Measurements from ENCODE around the gene AP3B1.

AP3B1 gene

GRCh38 chr5:77960305-77960704, 334.2 kb downstream of the AP3B1 start:
- DNase-seq, result no peak

DNA sequence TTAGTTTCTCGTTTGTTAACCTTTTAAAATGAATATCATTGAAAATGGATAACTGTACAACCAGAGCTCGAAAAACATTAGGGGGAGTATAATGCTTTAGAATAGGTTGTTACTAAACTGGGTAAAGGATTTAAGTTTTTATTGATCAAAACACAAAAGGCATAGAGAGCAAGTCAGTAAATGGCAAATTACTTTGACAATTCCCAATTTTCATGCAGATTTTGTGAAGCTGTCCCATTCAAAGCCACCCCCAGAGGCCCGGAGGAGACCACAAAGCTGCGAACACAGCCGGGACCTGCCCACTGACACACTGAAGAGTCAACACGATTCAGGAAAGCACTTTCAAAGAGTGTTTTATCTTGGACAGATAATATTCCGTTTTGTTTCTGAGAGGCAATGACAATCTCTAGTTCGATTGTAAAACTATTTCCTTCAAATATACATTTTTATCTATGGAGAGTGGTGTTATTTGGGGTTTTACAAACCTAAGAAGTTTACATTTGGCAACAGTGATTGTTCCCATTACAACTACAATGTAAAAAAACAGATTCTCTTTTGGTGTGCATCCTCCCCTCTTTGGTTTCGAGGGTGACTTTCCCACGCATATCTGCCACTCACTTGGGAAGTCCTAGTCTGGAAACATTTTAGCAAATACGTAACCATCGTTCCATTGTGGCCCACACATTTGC, 335.7 kb downstream of the AP3B1 start:
- no peak for DNase-seq

GRCh38 chr5:77957931-77958521, 336.5 kb downstream of the AP3B1 start:
- no peak for DNase-seq

- DNase-seq, result no peak
Observed at GRCh38 chr5:77957516-77957915, 337.0 kb downstream of the AP3B1 start.

DNA sequence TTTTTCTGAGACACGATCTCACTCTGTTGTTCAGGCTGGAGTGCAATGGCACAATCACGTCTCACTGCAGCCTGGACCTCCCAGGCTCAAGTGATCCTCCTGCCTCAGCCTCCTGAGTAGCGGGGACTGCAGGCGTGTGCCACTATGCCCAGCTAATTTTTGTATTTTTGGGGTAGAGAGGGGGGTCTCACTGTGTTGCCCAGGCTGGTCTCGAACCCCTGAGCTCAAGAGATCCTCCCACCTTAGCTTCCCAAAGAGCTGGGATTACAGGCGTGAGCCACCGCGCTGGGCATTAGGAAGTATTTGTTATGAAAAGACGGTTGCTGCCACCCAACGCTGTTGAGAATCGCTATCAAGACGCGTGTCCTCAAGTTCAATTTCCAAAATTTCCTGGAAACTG, 337.4 kb downstream of the AP3B1 start:
- DNase-seq, result no peak

GRCh38 chr5:77955577-77955976, 338.9 kb downstream of the AP3B1 start:
- no peak for DNase-seq

GRCh38 chr5:77953374-77953773, 341.1 kb downstream of the AP3B1 start:
- no peak for DNase-seq

GRCh38 chr5:77952636-77953212, 341.8 kb downstream of the AP3B1 start:
- no peak for DNase-seq
